Kasumi-1 (cell line): ENCODE data around the gene AASDH.

ENCODE experiments used
- DNase-seq, 2 experiments: peaks; one replicate each; lab custom pipeline; 2025; lab: John Stamatoyannopoulos, UW

Gene AASDH

GRCh38 chr4:56316011-56316650, 71.2 kb downstream of the AASDH start:
- DNase-seq = no peak

GRCh38 chr4:56315543-56315942, 71.7 kb downstream of the AASDH start:
- no peak for DNase-seq

GRCh38 chr4:56315041-56315440, 72.2 kb downstream of the AASDH start:
- DNase-seq = no peak

GRCh38 chr4:56314207-56314915, 72.9 kb downstream of the AASDH start:
- DNase-seq = no peak

GRCh38 chr4:56313132-56313531, 74.2 kb downstream of the AASDH start:
- no peak for DNase-seq

GRCh38 chr4:56311299-56311975, 75.9 kb downstream of the AASDH start:
- DNase-seq = no peak

GRCh38 chr4:56310401-56311125, 76.7 kb downstream of the AASDH start:
- DNase-seq = no peak

GRCh38 chr4:56308384-56308783, 78.9 kb downstream of the AASDH start:
- no peak for DNase-seq

- DNase-seq = no peak
Measured at GRCh38 chr4:56307423-56307822, 79.9 kb downstream of the AASDH start.

GRCh38 chr4:56305390-56305789, 81.9 kb downstream of the AASDH start:
- DNase-seq = no peak

GRCh38 chr4:56303921-56304320, 83.4 kb downstream of the AASDH start:
- DNase-seq = no peak

- DNase-seq = no peak
Measured at GRCh38 chr4:56302760-56303159, 84.5 kb downstream of the AASDH start.

GRCh38 chr4:56301997-56302496, 85.2 kb downstream of the AASDH start:
- DNase-seq = no peak

- peak; percentile 96 to 98 for DNase-seq
Measured at GRCh38 chr4:56301181-56301996, 85.9 kb downstream of the AASDH start.

GRCh38 chr4:56298236-56298635, 89.1 kb downstream of the AASDH start:
- DNase-seq = no peak

GRCh38 chr4:56297776-56298175, 89.5 kb downstream of the AASDH start:
- DNase-seq = no peak

GRCh38 chr4:56296526-56296925, 90.8 kb downstream of the AASDH start:
- DNase-seq = no peak

- DNase-seq = no peak
Measured at GRCh38 chr4:56293121-56293520, 94.2 kb downstream of the AASDH start.

GRCh38 chr4:56289934-56290333, 97.4 kb downstream of the AASDH start:
- DNase-seq = no peak

GRCh38 chr4:56288663-56289062, 98.6 kb downstream of the AASDH start:
- no peak for DNase-seq
